ENCODE data around the gene IL17C. TPM values are rescaled to one million over a fixed set of nuclear protein-coding genes. Genes with fewer than 3 reads are reported as not detected.

Gene IL17C
- polyA plus RNA-seq, 1 of the 3 experiments (the other 2 are of a cell fraction), result 0.07 TPM

GRCh38 chr16:88681084-88681680 lies 42.8 kb downstream of the IL17C start:
- DNase-seq, result peak; percentile 41
- Histone ChIP-seq H3K27me3 (ENCODE audit: insufficient read depth) (no peaks in the 10 kb centered on the region), H3K9me3 (no peaks in the 10 kb centered on the region), H3F3A (replicated peaks; ENCODE audit: insufficient read depth) (peaks cover 5% of the 10 kb centered on the region), H3K9me2 (no peaks in the 10 kb centered on the region), H3K36me3 (replicated peaks in 1 of 2; ENCODE audit: control insufficient read depth in 1 of 2, insufficient read depth in 2 of 2, low read length in 1 of 2) (no peaks in the 10 kb centered on the region), H3K27ac (ENCODE audit: low read depth in 2 of 2, low read length in 1 of 2) (no peak overlapping the region), H3K4me2 (no peak overlapping the region), H3K4me3 (ENCODE audit: low read depth in 2 of 2, low read length in 1 of 2) (no peak overlapping the region), H4K20me1 (ENCODE audit: insufficient read depth) (no peaks in the 10 kb centered on the region), H3K9ac (no peak overlapping the region), H3K4me1 (ENCODE audit: control insufficient read depth in 1 of 2, insufficient read depth in 2 of 2, low read depth in 1 of 2, low read length in 1 of 2) (peaks cover 5 to 10% of the 10 kb centered on the region in 2 experiments; a peak in 2 of 4 replicates), H3K79me2 (ENCODE audit: insufficient read depth) (no peaks in the 10 kb centered on the region), H2AFZ (ENCODE audit: low read depth) (no peak overlapping the region)
- CTCF ChIA-PET, result interaction anchor here (1.8 kb wide), 1 partner anchor 28 kb away, joined by 3 read pairs; no protein-coding TSS in a partner anchor
- TF ChIP-seq SIN3A (IDR thresholded peaks at IDR 0.05; ENCODE audit: borderline replicate concordance, low read depth, low read length), result no peak
- TF ChIP-seq ELF1 (IDR thresholded peaks at IDR 0.05), result no peak
- TF ChIP-seq, protein P1, sequence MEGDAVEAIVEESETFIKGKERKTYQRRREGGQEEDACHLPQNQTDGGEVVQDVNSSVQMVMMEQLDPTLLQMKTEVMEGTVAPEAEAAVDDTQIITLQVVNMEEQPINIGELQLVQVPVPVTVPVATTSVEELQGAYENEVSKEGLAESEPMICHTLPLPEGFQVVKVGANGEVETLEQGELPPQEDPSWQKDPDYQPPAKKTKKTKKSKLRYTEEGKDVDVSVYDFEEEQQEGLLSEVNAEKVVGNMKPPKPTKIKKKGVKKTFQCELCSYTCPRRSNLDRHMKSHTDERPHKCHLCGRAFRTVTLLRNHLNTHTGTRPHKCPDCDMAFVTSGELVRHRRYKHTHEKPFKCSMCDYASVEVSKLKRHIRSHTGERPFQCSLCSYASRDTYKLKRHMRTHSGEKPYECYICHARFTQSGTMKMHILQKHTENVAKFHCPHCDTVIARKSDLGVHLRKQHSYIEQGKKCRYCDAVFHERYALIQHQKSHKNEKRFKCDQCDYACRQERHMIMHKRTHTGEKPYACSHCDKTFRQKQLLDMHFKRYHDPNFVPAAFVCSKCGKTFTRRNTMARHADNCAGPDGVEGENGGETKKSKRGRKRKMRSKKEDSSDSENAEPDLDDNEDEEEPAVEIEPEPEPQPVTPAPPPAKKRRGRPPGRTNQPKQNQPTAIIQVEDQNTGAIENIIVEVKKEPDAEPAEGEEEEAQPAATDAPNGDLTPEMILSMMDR (IDR thresholded peaks at IDR 0.05), result peak; percentile 26; the same call in 1 of the 2 replicates
- POLR2A ChIA-PET, result no interaction called here
- 61% methylated on average over 15 of the region's 31 CpGs for WGBS (ENCODE audit: low lambda C conversion rate)

DNA sequence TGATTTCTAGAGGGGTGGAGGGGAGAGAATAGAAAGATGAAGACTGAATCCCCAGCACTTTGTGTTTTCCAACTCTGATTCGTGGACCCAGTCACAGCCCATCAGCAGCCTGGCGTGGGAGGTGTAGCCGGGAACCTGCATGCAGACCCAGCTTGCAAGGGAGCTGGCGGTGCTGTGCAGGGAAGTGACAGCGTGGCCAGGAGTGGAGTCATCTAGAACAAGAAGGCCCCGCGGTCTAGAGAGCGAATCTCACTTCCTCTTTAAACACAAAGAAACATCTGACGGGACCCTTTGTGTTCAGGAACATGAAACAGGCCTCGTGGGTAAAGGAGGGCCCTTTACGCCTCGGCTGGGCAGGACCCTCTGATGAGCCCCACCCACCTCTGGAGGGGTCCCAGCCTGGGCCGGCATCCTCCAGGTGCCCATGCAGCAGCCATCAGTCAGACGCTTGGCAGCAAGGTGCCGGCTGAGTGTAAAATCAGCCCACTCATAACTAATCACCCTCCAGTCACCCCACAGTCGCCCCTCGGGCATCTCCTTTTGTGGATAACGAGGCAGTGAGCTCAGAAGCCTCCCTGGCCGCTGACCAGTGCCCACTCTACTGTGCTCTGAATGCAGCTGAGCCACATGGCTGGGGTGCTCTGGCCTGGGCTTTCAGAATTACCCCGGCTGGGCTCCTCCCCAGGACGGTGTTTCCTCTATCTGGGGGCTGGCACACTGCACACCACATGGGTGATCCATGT lies 43.5 kb downstream of the IL17C start:
- Histone ChIP-seq H2AFZ (ENCODE audit: low read depth) (no peak overlapping the region), H3K36me3 (replicated peaks in 1 of 2; ENCODE audit: control insufficient read depth in 1 of 2, insufficient read depth in 2 of 2, low read length in 1 of 2) (no peaks in the 10 kb centered on the region), H3K9ac (no peak overlapping the region), H3K9me3 (no peaks in the 10 kb centered on the region), H3K4me1 (ENCODE audit: control insufficient read depth in 1 of 2, insufficient read depth in 2 of 2, low read depth in 1 of 2, low read length in 1 of 2) (peaks cover 5 to 14% of the 10 kb centered on the region in 2 experiments; a peak in 2 of 4 replicates), H3K9me2 (no peaks in the 10 kb centered on the region), H3K79me2 (ENCODE audit: insufficient read depth) (no peaks in the 10 kb centered on the region), H3K4me3 (ENCODE audit: low read depth in 2 of 2, low read length in 1 of 2) (no peak overlapping the region), H4K20me1 (ENCODE audit: insufficient read depth) (no peaks in the 10 kb centered on the region), H3K27me3 (ENCODE audit: insufficient read depth) (no peaks in the 10 kb centered on the region), H3K27ac (ENCODE audit: low read depth in 2 of 2, low read length in 1 of 2) (no peak overlapping the region), H3F3A (replicated peaks; ENCODE audit: insufficient read depth) (peaks cover 5% of the 10 kb centered on the region), H3K4me2 (no peak overlapping the region)
- CTCF ChIA-PET, result interaction anchor here (1.2 to 1.8 kb wide), 2 partner anchors 29 to 111 kb away, joined by 3 read pairs; no protein-coding TSS in a partner anchor
- peak; percentile 37 for DNase-seq
- WGBS (ENCODE audit: low lambda C conversion rate), result 52% methylated on average over 16 of the region's 21 CpGs
- POLR2A ChIA-PET, result no interaction called here
- TF ChIP-seq IRF3 (IDR thresholded peaks at IDR 0.05; ENCODE audit: low read depth, low read length), result no peak
- no peak for TF ChIP-seq RFX5 (IDR thresholded peaks at IDR 0.05; ENCODE audit: low read length)
- TF ChIP-seq FOXJ3 (CRISPR knock-in tag; IDR thresholded peaks at IDR 0.05), result no peak
- no peak for TF ChIP-seq GATA2 (CRISPR knock-in tag; IDR thresholded peaks at IDR 0.05)
- TF ChIP-seq EZH2phosphoT487 (IDR thresholded peaks at IDR 0.05; ENCODE audit: borderline replicate concordance, low read depth), result no peak
- no peak for TF ChIP-seq NFIC (IDR thresholded peaks at IDR 0.05; ENCODE audit: borderline replicate concordance)
- TF ChIP-seq FOXM1 (IDR thresholded peaks at IDR 0.05; ENCODE audit: low read depth), result no peak
- no peak for TF ChIP-seq JUND (IDR thresholded peaks at IDR 0.05)
- no peak for TF ChIP-seq FOSL2 (IDR thresholded peaks at IDR 0.05; ENCODE audit: borderline replicate concordance, low read depth)
- TF ChIP-seq GABPA (IDR thresholded peaks at IDR 0.05; ENCODE audit: low read depth), result no peak
- TF ChIP-seq POLR2AphosphoS5 (IDR thresholded peaks at IDR 0.05; ENCODE audit: low read depth, low read length), result no peak
- no peak for TF ChIP-seq SMC3 (IDR thresholded peaks at IDR 0.05; ENCODE audit: low read depth, low read length)
- no peak for TF ChIP-seq ZBTB33 (IDR thresholded peaks at IDR 0.05; ENCODE audit: borderline replicate concordance, low read depth)
- no peak for TF ChIP-seq MEF2A (IDR thresholded peaks at IDR 0.05; ENCODE audit: borderline replicate concordance, low read depth)
- no peak for TF ChIP-seq SIN3A (IDR thresholded peaks at IDR 0.05; ENCODE audit: borderline replicate concordance, low read depth, low read length)
- no peak for TF ChIP-seq NRF1 (IDR thresholded peaks at IDR 0.05; ENCODE audit: low read depth, low read length)

All from SK-N-SH (cell line).